ENCODE data around the gene HAUS8.
"Not testable (repeated sequence)": the region's sequence is repeated elsewhere in the genome, so short reads cannot be mapped to it uniquely, and the experiment has no call there.

HAUS8 gene

GRCh38 chr19:17107546-17108452 lies 32.5 kb upstream of the HAUS8 start:
- peaks cover 2% of the 10 kb centered on the region for H3K4me1 Mint-ChIP-seq
- H3K4me3 Mint-ChIP-seq, result no peak overlapping the region
- peaks cover 31% of the 10 kb centered on the region for H3K36me3 Mint-ChIP-seq (ENCODE audit: low read depth)
- H3K27me3 Mint-ChIP-seq (ENCODE audit: low read depth), result no peaks in the 10 kb centered on the region
- no peak for TF ChIP-seq CTCF (IDR thresholded peaks at IDR 0.05; ENCODE audit: unreplicated experiment in 3 of 3)
- H3K27ac Mint-ChIP-seq, result peak overlapping the region in 2 of 3 experiments; percentile 14 to 38
- H3K9me3 Mint-ChIP-seq, result no peaks in the 10 kb centered on the region

GRCh38 chr19:17106964-17107363 lies 31.7 kb upstream of the HAUS8 start:
- peaks cover 39% of the 10 kb centered on the region for H3K36me3 Mint-ChIP-seq (ENCODE audit: low read depth)
- not testable (repeated sequence) for H3K4me1 Mint-ChIP-seq; H3K27ac Mint-ChIP-seq; H3K9me3 Mint-ChIP-seq; H3K27me3 Mint-ChIP-seq (ENCODE audit: low read depth); H3K4me3 Mint-ChIP-seq

- no peaks in the 10 kb centered on the region for H3K4me1 Mint-ChIP-seq
- TF ChIP-seq CTCF (IDR thresholded peaks at IDR 0.05; ENCODE audit: unreplicated experiment in 3 of 3), result no peak
- H3K27ac Mint-ChIP-seq, result no peak overlapping the region
- no peaks in the 10 kb centered on the region for H3K27me3 Mint-ChIP-seq (ENCODE audit: low read depth)
- H3K4me3 Mint-ChIP-seq, result no peak overlapping the region
- H3K9me3 Mint-ChIP-seq, result no peaks in the 10 kb centered on the region
- peaks cover 44% of the 10 kb centered on the region for H3K36me3 Mint-ChIP-seq (ENCODE audit: low read depth)
These were observed 30.3 kb upstream of the HAUS8 start for GRCh38 chr19:17105556-17105955.

GRCh38 chr19:17104679-17105078 lies 29.4 kb upstream of the HAUS8 start:
- Mint-ChIP-seq H3K9me3 (no peaks in the 10 kb centered on the region), H3K36me3 (ENCODE audit: low read depth) (peaks cover 46% of the 10 kb centered on the region), H3K27me3 (ENCODE audit: low read depth) (no peaks in the 10 kb centered on the region), H3K4me1 (no peaks in the 10 kb centered on the region), H3K4me3 (no peak overlapping the region), H3K27ac (no peak overlapping the region)
- no peak for TF ChIP-seq CTCF (IDR thresholded peaks at IDR 0.05; ENCODE audit: unreplicated experiment in 3 of 3)

- no peaks in the 10 kb centered on the region for H3K9me3 Mint-ChIP-seq
- peak in 2 of 3 experiments; percentile 29 to 32 for TF ChIP-seq CTCF (IDR thresholded peaks at IDR 0.05; ENCODE audit: unreplicated experiment in 3 of 3)
- H3K36me3 Mint-ChIP-seq (ENCODE audit: low read depth), result peaks cover 46% of the 10 kb centered on the region
- H3K27ac Mint-ChIP-seq, result no peak overlapping the region
- peaks cover 4% of the 10 kb centered on the region for H3K4me1 Mint-ChIP-seq
- H3K4me3 Mint-ChIP-seq, result no peak overlapping the region
- H3K27me3 Mint-ChIP-seq (ENCODE audit: low read depth), result no peaks in the 10 kb centered on the region
These were observed 27.9 kb upstream of the HAUS8 start for GRCh38 chr19:17103177-17103576.

- Mint-ChIP-seq H3K36me3 (ENCODE audit: low read depth) (peaks cover 49% of the 10 kb centered on the region), H3K4me3 (no peak overlapping the region), H3K9me3 (no peaks in the 10 kb centered on the region), H3K27ac (no peak overlapping the region), H3K4me1 (peaks cover 5% of the 10 kb centered on the region), H3K27me3 (ENCODE audit: low read depth) (no peaks in the 10 kb centered on the region)
- TF ChIP-seq CTCF (IDR thresholded peaks at IDR 0.05; ENCODE audit: unreplicated experiment in 3 of 3), result no peak
These were observed 26.7 kb upstream of the HAUS8 start for GRCh38 chr19:17101686-17102628.

Data from nephron (organoid).